HepG2 (cell line): ENCODE results near the gene GIPC3. TPM values are rescaled to one million over a fixed set of nuclear protein-coding genes. Genes with fewer than 3 reads are reported as not detected.

Experiments
- AGO2 ChIP-seq: fragments of 200-400 bp; formaldehyde crosslinking; optimal IDR thresholded peaks from 2 replicates; pipeline ENCODE3; 2017; ENCODE audit warnings: mild to moderate bottlenecking, low read depth, low read length, moderate library complexity
- EEA1 ChIP-seq: sonication (generic); formaldehyde crosslinking; IDR thresholded peaks from 2 replicates; pipeline ENCODE4 v1.5.1; 2020; ENCODE audit warnings: mild to moderate bottlenecking, missing genetic modification reagents, borderline replicate concordance
- FIP1L1 ChIP-seq: fragments of 200-400 bp; formaldehyde crosslinking; IDR thresholded peaks from 2 replicates; pipeline ENCODE4 v1.6.1; 2018; ENCODE audit warnings: low read depth, mild to moderate bottlenecking, low read length, moderate library complexity, borderline replicate concordance; ENCODE audit not compliant: insufficient read depth
- IKZF4 ChIP-seq: sonication (generic); formaldehyde crosslinking; IDR thresholded peaks from 2 replicates; pipeline ENCODE4 v1.5.1; 2020; ENCODE audit warnings: borderline replicate concordance, mild to moderate bottlenecking, low read depth, missing genetic modification reagents; ENCODE audit errors: not compliant biosample characterization
- JUN ChIP-seq: sonication (generic); formaldehyde crosslinking; IDR thresholded peaks from 2 replicates; pipeline ENCODE4 v1.4.0; 2020; ENCODE audit warnings: mild to moderate bottlenecking, missing genetic modification reagents
- KLF9 ChIP-seq: IDR thresholded peaks from 2 replicates; pipeline ENCODE4 v1.6.1; 2016; ENCODE audit warnings: low read depth
- MIER2 ChIP-seq: IDR thresholded peaks from 2 replicates; pipeline ENCODE4 v1.6.1; 2016; ENCODE audit warnings: missing biosample characterization, missing genetic modification reagents
- SP1 ChIP-seq, 2 experiments: fragments of 450-650 bp in 1 of 2; sonication (generic) in 1 of 2; formaldehyde crosslinking in 1 of 2; IDR thresholded peaks; 2 replicates each; pipeline versions ENCODE4 v1.4.0 to v1.6.1; 2016 to 2020; ENCODE audit warnings: missing genetic modification reagents in 1 of 2
- TSC22D2 ChIP-seq: sonication (generic); formaldehyde crosslinking; IDR thresholded peaks from 2 replicates; pipeline ENCODE4 v1.5.1; 2020; ENCODE audit warnings: missing genetic modification reagents, mild to moderate bottlenecking, borderline replicate concordance
- WIZ ChIP-seq: sonication (generic); formaldehyde crosslinking; IDR thresholded peaks from 2 replicates; pipeline ENCODE4 v1.5.1; 2020; ENCODE audit warnings: mild to moderate bottlenecking, missing genetic modification reagents
- ZFAT ChIP-seq: sonication (generic); formaldehyde crosslinking; conservative IDR thresholded peaks from 2 replicates; pipeline ENCODE4 v1.8.1; 2023; ENCODE audit warnings: missing genetic modification reagents, inconsistent platforms
- ZMYM2 ChIP-seq: sonication (generic); formaldehyde crosslinking; IDR thresholded peaks from 2 replicates; pipeline ENCODE4 v1.8.0; 2022; ENCODE audit warnings: mild to moderate bottlenecking, missing genetic modification reagents
- ZNF263 ChIP-seq: sonication (generic); formaldehyde crosslinking; IDR thresholded peaks from 2 replicates; pipeline ENCODE4 v1.4.0; 2020; ENCODE audit warnings: missing genetic modification reagents
- ZNF30 ChIP-seq: sonication (generic); formaldehyde crosslinking; IDR thresholded peaks from 2 replicates; pipeline ENCODE4 v1.5.0; 2020; ENCODE audit warnings: mild to moderate bottlenecking, missing genetic modification reagents
- ZNF367 ChIP-seq: sonication (generic); formaldehyde crosslinking; IDR thresholded peaks from 2 replicates; pipeline ENCODE4 v1.4.0; 2020; ENCODE audit warnings: missing genetic modification reagents, borderline replicate concordance
- ZNF547 ChIP-seq: sonication (generic); formaldehyde crosslinking; IDR thresholded peaks from 2 replicates; pipeline ENCODE4 v1.5.1; 2020; ENCODE audit warnings: mild to moderate bottlenecking, missing genetic modification reagents
- ZNF572 ChIP-seq: sonication (generic); formaldehyde crosslinking; IDR thresholded peaks from 2 replicates; pipeline ENCODE4 v1.5.1; 2020; ENCODE audit warnings: mild to moderate bottlenecking, missing genetic modification reagents
- ZNF703 ChIP-seq: sonication (generic); formaldehyde crosslinking; IDR thresholded peaks from 2 replicates; pipeline ENCODE4 v1.5.1; 2020; ENCODE audit warnings: missing genetic modification reagents, mild to moderate bottlenecking, moderate library complexity, borderline replicate concordance
- polyA plus RNA-seq, 8 experiments: library from polyadenylated mRNA; depleted of rRNA in 3 of 8; stranded (reverse) in 7 of 8; unstranded in 1 of 8; fragments of >200 nt; fragmentation: Illumina TruSeq in 4 of 8; extraction: Trizol in 4 of 8; gene quantifications; 2 replicates each; pipeline versions ENCODE4 v1.2.1 to v1.2.3, GENCODE V29; 2011 to 2016; ENCODE audit warnings: low read depth in 4 of 8, missing spikeins in 1 of 8, mixed read lengths in 1 of 8; ENCODE audit not compliant: insufficient read depth in 1 of 8
- total RNA-seq, 5 experiments: library from RNA; depleted of rRNA; stranded (reverse); fragments of >200 nt; fragmentation: Illumina TruSeq; extraction: Trizol; gene quantifications; 2 replicates each; pipeline ENCODE4 v1.2.3, GENCODE V29; 2016; ENCODE audit warnings: low read depth in 1 of 5
- TF ChIP-seq, protein P1 (sequence below): sonication (generic); formaldehyde crosslinking; conservative IDR thresholded peaks from 2 replicates; pipeline ENCODE4 v1.8.0; 2022; ENCODE audit warnings: mild to moderate bottlenecking, moderate library complexity, missing genetic modification reagents
- TF ChIP-seq, protein P2 (sequence below): sonication (generic); formaldehyde crosslinking; IDR thresholded peaks from 2 replicates; pipeline ENCODE4 v1.5.0; 2020; ENCODE audit warnings: missing genetic modification reagents, mild to moderate bottlenecking, borderline replicate concordance
- TF ChIP-seq, protein P3 (sequence below): sonication (generic); formaldehyde crosslinking; IDR thresholded peaks from 2 replicates; pipeline ENCODE4 v1.4.0; 2020; ENCODE audit warnings: missing genetic modification reagents
- TF ChIP-seq, protein P4 (sequence below): conservative IDR thresholded peaks from 2 replicates; pipeline ENCODE4 v1.6.1; 2018; ENCODE audit warnings: missing genetic modification reagents

Gene GIPC3
- total and polyA plus RNA-seq, 2 of the 13 experiments (the other 11 are each of a cell fraction or from before 2014, with no cell fraction given): 0.05 TPM; not detected in 1

DNA sequence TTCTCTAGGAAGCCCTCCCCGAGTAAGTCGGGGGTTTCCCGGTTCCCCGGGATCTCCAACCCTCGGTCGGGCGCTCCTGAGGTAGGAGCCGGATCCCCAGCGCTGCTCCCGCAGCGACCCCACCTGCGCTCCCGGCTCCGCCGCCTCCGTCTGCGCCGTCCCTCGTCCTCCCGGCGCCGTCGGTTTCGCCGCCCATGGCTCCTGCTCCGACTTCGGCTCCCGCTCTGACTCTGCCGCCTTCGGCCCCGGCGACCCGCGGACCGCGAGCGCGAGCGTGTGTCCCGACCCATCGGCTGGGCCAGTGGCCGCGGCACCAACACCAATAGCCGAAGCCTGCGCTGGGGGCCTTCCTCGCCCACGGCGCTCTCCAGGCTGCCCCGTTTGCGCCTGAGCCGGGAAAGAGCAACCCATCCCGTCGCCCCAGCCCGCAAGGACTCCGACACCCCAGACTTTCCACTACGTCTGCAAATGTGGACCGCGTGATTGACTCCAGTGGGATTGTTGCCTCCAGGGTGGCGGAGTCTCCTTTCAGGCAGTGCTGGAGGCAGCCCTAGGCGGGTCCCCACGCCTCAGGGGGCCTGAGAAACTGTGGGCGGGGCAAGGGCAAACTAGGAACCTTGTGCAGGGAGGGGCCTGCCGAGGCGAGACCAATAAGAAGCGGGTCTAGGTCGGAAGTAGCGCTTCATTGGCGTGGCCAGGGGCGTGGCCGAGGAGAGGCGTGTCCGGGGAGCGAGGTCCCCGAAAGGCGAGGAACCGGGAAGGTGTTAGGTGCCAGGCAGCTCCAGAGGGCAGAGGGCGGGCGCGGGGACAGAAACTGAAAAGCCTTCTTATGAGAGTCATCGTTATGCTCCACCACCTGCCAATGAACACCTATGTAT lies 41.4 kb downstream of the GIPC3 start, which contains the start of gene CACTIN (continued):
- peak; percentile 75; the same call in 1 of the 2 replicates for TF ChIP-seq SP1 (IDR thresholded peaks at IDR 0.05)
- peak; percentile 94 for TF ChIP-seq SP1 (CRISPR knock-in tag; IDR thresholded peaks at IDR 0.05)
- TF ChIP-seq, protein P1, sequence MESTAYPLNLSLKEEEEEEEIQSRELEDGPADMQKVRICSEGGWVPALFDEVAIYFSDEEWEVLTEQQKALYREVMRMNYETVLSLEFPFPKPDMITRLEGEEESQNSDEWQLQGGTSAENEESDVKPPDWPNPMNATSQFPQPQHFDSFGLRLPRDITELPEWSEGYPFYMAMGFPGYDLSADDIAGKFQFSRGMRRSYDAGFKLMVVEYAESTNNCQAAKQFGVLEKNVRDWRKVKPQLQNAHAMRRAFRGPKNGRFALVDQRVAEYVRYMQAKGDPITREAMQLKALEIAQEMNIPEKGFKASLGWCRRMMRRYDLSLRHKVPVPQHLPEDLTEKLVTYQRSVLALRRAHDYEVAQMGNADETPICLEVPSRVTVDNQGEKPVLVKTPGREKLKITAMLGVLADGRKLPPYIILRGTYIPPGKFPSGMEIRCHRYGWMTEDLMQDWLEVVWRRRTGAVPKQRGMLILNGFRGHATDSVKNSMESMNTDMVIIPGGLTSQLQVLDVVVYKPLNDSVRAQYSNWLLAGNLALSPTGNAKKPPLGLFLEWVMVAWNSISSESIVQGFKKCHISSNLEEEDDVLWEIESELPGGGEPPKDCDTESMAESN (CRISPR knock-in tag): peak; percentile 79
- TF ChIP-seq EEA1: peak; percentile 69; the same call in 1 of the 2 replicates
- TF ChIP-seq, protein P2, sequence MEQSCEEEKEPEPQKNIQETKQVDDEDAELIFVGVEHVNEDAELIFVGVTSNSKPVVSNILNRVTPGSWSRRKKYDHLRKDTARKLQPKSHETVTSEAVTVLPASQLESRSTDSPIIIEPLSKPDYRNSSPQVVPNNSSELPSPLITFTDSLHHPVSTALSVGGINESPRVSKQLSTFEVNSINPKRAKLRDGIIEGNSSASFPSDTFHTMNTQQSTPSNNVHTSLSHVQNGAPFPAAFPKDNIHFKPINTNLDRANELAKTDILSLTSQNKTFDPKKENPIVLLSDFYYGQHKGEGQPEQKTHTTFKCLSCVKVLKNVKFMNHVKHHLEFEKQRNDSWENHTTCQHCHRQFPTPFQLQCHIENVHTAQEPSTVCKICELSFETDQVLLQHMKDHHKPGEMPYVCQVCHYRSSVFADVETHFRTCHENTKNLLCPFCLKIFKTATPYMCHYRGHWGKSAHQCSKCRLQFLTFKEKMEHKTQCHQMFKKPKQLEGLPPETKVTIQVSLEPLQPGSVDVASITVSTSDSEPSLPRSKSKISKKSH (CRISPR knock-in tag): peak; percentile 64; the same call in 1 of the 2 replicates
- TF ChIP-seq KLF9 (CRISPR knock-in tag): no peak
- TF ChIP-seq ZMYM2: no peak
- peak; percentile 89; the same call in 1 of the 2 replicates for TF ChIP-seq TSC22D2 (CRISPR knock-in tag)
- no peak for TF ChIP-seq MIER2 (CRISPR knock-in tag)
- peak; percentile 24; the same call in 1 of the 2 replicates for TF ChIP-seq ZNF703
- 0 out of 2 replicates have a peak, but pooled peaks have one; percentile 25 for TF ChIP-seq ZFAT (CRISPR knock-in tag)
- peak; percentile 94; the same call in 1 of the 2 replicates for TF ChIP-seq ZNF572
- TF ChIP-seq, protein P3, sequence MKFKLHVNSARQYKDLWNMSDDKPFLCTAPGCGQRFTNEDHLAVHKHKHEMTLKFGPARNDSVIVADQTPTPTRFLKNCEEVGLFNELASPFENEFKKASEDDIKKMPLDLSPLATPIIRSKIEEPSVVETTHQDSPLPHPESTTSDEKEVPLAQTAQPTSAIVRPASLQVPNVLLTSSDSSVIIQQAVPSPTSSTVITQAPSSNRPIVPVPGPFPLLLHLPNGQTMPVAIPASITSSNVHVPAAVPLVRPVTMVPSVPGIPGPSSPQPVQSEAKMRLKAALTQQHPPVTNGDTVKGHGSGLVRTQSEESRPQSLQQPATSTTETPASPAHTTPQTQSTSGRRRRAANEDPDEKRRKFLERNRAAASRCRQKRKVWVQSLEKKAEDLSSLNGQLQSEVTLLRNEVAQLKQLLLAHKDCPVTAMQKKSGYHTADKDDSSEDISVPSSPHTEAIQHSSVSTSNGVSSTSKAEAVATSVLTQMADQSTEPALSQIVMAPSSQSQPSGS (CRISPR knock-in tag): 0 out of 2 replicates have a peak, but pooled peaks have one; percentile 53
- no peak for TF ChIP-seq IKZF4 (CRISPR knock-in tag)
- TF ChIP-seq JUN (CRISPR knock-in tag): no peak
- 0 out of 2 replicates have a peak, but pooled peaks have one; percentile 27 for TF ChIP-seq ZNF30 (CRISPR knock-in tag)
- TF ChIP-seq, protein P4, sequence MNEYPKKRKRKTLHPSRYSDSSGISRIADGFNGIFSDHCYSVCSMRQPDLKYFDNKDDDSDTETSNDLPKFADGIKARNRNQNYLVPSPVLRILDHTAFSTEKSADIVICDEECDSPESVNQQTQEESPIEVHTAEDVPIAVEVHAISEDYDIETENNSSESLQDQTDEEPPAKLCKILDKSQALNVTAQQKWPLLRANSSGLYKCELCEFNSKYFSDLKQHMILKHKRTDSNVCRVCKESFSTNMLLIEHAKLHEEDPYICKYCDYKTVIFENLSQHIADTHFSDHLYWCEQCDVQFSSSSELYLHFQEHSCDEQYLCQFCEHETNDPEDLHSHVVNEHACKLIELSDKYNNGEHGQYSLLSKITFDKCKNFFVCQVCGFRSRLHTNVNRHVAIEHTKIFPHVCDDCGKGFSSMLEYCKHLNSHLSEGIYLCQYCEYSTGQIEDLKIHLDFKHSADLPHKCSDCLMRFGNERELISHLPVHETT (CRISPR knock-in tag): peak; percentile 81
- peak; percentile 28; the same call in 1 of the 2 replicates for TF ChIP-seq ZNF263
- 0 out of 2 replicates have a peak, but pooled peaks have one; percentile 16 for TF ChIP-seq WIZ (CRISPR knock-in tag)
- TF ChIP-seq ZNF547 (CRISPR knock-in tag): peak; percentile 52; the same call in 1 of the 2 replicates
- TF ChIP-seq AGO2: peak; percentile 50
- peak; percentile 14; the same call in 1 of the 2 replicates for TF ChIP-seq ZNF367 (CRISPR knock-in tag)
- TF ChIP-seq FIP1L1: no peak
